Sigmoid colon (tissue), 4 donors: Measurements from ENCODE around the gene PHC2.
"Not testable (repeated sequence)": the region's sequence is repeated elsewhere in the genome, so short reads cannot be mapped to it uniquely, and the experiment has no call there.

Source experiments
- POLR2A ChIP-seq, 2 donors: fragments of 450-650 bp; IDR thresholded peaks; one replicate each; pipeline ENCODE4 v1.6.1; 2016; ENCODE audit warnings: antibody characterized with exemption in 2 of 2, mild to moderate bottlenecking in 2 of 2, moderate library complexity in 2 of 2
- POLR2AphosphoS5 ChIP-seq, 4 donors: sonication (generic); formaldehyde crosslinking; IDR thresholded peaks; one replicate each; pipeline ENCODE4 v1.6.1; 2017; ENCODE audit warnings: antibody characterized with exemption in 4 of 4
- TF ChIP-seq, protein P1 (sequence below), 4 experiments: fragments of 450-650 bp in 3 of 4; fragments of 200-600 bp in 1 of 4; IDR thresholded peaks; one replicate each; pipeline ENCODE4 v1.5.1; 2016 to 2019; ENCODE audit warnings: antibody characterized with exemption in 4 of 4, mild to moderate bottlenecking in 3 of 4, moderate library complexity in 2 of 4

DNA sequence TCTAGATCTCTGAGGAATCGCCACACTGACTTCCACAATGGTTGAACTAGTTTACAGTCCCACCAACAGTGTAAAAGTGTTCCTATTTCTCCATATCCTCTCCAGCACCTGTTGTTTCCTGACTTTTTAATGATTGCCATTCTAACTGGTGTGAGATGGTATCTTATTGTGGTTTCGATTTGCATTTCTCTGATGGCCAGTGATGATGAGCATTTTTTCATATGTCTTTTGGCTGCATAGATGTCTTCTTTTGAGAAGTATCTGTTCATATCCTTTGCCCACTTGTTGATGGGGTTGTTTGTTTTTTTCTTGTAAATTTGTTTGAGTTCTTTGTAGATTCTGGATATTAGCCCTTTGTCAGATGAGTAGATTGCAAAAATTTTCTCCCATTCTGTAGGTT is 140.3 kb downstream of the PHC2 start:
- TF ChIP-seq, protein P1, sequence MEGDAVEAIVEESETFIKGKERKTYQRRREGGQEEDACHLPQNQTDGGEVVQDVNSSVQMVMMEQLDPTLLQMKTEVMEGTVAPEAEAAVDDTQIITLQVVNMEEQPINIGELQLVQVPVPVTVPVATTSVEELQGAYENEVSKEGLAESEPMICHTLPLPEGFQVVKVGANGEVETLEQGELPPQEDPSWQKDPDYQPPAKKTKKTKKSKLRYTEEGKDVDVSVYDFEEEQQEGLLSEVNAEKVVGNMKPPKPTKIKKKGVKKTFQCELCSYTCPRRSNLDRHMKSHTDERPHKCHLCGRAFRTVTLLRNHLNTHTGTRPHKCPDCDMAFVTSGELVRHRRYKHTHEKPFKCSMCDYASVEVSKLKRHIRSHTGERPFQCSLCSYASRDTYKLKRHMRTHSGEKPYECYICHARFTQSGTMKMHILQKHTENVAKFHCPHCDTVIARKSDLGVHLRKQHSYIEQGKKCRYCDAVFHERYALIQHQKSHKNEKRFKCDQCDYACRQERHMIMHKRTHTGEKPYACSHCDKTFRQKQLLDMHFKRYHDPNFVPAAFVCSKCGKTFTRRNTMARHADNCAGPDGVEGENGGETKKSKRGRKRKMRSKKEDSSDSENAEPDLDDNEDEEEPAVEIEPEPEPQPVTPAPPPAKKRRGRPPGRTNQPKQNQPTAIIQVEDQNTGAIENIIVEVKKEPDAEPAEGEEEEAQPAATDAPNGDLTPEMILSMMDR (IDR thresholded peaks at IDR 0.05): not testable (repeated sequence)
- TF ChIP-seq POLR2A, POLR2AphosphoS5 (IDR thresholded peaks at IDR 0.05): not testable (repeated sequence)
